Fibroblast of peridontal ligament (primary cell): ENCODE measurements around the gene C6orf118.

Experiments
- DNase-seq: peaks from one replicate; pipeline ENCODE4 v3.0.0-alpha.2; 2010; ENCODE audit errors: extremely low read depth

The C6orf118 gene

GRCh38 chr6:165308926-165309731, at the start of gene C6orf118:
Gene C6orf118, minus strand, starts transcription at chr6:165309605. Its CDS starts 19 bp downstream, at chr6:165309586.
- peak; percentile 7 for DNase-seq

DNA sequence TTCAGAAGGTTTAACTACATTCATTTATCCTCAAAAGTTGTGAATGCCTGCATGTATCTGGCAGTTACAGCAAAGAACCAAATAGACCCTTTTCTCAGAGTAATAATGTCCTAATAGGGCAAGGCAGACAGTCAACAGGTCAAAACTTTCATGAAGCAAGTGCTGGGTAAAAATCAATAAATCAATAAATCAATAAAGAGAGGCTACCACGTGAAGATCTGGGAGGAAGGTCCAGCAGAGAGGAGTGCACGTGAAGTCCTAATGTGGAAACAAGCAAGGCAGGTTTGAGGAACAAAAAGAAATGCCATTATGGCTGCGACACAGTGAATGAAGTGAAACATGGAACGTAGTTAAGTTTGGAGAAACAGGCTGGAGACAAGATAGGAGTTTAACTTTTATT, 36.3 kb upstream of the C6orf118 start:
- DNase-seq, result no peak

GRCh38 chr6:165340532-165340931, 31.1 kb upstream of the C6orf118 start:
- DNase-seq, result no peak

GRCh38 chr6:165325609-165326008, 16.2 kb upstream of the C6orf118 start:
- DNase-seq, result no peak

GRCh38 chr6:165321555-165322145, 12.2 kb upstream of the C6orf118 start:
- no peak for DNase-seq

GRCh38 chr6:165321150-165321549, 11.7 kb upstream of the C6orf118 start:
- DNase-seq, result no peak

GRCh38 chr6:165317723-165318122, 8.3 kb upstream of the C6orf118 start:
- DNase-seq, result no peak

- DNase-seq, result no peak
These were observed 2.5 kb downstream of the C6orf118 start for GRCh38 chr6:165306955-165307354.

DNA sequence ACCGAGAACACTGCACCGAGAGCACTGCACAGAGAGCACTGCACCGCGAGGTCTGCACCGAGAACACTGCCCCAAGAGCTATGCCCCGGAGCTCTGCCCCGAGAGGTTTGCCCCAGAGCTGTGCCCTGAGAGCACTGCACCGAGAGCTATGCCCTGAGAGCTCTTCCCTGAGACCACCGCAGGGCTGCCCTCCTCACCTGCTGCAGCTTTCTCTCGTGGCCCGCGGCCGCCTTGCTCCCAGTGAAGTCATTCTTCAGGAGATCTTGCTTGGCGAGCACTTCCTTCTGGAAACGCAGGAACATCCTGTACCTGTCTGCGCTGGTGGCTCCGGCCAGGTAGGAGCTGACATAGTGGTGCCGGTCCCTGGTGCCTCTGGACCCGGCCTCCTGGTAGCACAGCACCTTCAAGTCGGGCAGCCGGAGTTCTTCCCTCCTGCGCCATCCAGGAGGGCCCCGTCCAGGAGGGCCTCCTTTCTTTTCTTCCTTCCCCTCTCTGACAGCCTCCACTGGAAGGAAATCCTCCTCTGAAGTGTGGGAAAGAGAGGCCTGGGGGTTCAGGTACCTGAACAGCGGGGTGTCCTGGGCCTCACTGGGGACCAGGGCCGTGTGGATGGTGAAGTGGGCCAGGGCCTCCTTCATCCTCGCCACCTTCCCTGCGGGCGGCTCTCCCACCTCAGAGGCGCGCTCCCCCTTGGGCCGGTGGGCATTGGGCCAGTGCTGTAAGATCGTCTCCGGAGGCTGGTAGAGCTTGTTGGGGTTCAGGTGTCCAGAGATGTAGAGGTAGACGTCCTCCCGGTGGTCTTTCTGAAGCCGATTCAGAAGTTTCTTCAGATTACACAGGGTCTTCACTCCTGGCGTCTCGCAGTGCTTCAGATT, 7.8 kb downstream of the C6orf118 start:
- no peak for DNase-seq

DNA sequence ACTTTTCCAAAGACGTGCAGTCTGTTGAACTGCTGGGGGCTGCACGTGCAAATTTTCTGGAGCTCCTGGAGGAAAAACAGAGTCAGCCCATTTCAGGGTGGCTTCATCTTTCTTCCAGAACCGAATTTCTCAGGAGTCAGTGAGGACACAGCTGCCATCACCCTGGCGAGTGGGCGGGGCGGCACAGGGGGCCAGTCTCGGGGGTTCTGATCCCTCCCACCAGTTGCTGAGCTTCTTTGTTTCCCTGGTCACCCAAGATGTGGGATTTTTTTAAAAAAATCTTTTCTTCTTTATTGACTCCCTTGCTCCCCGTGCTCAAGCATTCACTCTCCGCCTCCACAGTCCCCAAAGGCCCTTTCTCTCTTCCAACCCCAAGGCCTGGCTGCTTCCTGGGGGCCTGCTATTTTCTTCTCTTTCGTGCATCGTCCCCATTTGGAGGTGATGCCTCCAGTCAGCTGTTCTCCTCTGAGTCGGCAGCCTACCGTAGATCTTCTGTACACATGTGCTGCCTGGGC, 8.9 kb downstream of the C6orf118 start:
- no peak for DNase-seq

GRCh38 chr6:165298875-165299274, 10.5 kb downstream of the C6orf118 start:
- no peak for DNase-seq

GRCh38 chr6:165298402-165298801, 11.0 kb downstream of the C6orf118 start:
- no peak for DNase-seq

DNA sequence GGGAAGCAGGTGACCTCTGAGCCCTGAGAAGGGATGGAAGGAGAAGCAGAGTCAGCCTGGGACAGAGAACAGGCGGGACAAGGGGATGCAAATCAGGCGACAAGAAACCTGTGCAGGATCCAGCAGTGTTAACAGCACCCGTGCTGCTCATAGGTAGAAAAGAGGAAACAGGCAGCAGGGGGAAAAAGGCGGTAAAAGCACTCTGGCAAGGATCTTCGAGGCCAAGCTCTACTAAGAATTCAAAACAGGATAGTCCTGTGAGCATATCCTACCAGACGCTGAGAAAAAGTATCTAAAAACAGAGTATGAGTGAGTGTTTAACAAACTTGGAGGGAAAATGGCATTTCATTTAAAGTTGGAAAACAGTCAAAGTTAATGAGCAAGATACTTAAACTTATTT, 16.7 kb downstream of the C6orf118 start:
- no peak for DNase-seq

- no peak for DNase-seq
These were observed 34.8 kb downstream of the C6orf118 start for GRCh38 chr6:165274611-165275010.

- no peak for DNase-seq
These were observed 36.8 kb downstream of the C6orf118 start for GRCh38 chr6:165272585-165272984.

DNA sequence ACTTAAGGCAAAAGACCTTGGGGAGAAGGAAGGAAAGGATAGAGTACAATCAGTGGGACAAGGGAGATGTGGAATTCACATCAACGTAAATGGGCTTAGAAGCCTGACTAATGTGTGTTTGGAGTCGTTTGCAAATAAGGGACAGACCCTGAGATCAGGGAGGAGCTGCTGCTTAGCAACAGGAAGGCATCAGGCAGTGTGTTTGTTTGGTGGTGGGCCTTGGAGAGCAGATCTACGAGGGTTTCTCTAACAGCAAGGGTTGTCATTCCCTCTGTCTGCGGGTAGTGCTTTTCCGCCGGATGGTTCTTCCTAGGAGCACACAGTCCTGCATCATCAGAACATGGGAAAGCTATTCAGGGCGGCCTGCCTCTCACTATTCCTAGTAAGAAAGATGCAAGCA, 40.4 kb downstream of the C6orf118 start:
- DNase-seq, result no peak

DNA sequence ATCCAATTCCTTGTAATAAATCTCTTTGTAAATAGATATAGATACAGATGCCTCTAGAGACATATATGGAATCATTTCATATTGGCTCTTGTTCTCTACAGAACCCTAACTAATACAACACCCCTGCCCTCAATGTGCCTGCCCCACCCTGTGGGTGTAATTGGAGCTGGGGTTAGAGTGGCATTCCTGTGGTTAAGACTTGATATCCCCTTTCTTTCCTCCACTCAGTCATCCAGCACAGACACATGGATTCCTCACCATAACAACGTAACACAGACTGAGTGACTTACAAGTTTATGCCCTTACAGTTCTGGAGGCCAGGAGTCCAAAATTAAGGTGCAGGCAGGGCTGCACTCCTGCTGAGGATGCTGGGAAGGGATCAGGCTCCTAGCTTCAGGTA, 42.8 kb downstream of the C6orf118 start:
- no peak for DNase-seq

- DNase-seq, result no peak
These were observed 43.2 kb downstream of the C6orf118 start for GRCh38 chr6:165266191-165266590.

- DNase-seq, result no peak
These were observed 48.9 kb downstream of the C6orf118 start for GRCh38 chr6:165260462-165260861.

DNA sequence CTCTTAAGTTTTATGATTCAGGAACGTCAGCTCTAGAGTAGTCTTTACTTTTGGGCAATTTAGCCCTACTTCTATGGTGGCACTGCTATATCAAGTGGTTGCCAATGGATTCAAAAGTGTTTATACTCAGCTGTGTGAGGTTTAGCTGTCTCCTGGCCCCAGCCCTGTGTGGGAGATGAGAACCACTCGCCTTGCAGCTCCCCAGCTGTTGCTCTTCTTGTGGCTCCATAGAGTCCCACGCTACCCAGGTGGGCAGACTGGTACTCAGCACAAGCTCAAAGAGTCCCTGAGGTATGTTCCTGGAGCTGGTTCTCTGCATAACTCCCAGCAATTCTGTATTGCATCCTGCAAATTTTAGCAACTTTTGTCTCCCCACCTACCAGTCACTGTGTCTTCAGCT, 59.6 kb downstream of the C6orf118 start:
- DNase-seq, result no peak

GRCh38 chr6:165245701-165246100, 63.7 kb downstream of the C6orf118 start:
- DNase-seq, result no peak

DNA sequence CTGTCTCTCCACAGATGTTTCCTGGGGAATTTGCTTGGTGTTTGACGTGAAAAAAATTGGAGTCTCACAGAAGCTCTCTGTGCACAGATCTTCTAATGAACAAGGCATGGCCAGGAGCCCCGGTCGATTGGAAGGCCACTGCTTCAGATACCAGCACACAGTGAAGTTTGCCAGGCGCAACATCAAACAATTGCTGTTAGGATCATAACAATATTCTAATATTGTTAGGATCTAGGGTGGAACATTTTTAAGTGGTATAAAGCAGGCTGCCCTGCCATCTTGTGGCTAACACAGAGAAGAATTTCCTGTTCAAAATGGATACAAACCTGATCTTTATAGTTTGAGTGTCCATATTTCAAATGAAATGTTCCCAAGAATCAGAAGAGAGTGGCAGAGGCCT, 64.1 kb downstream of the C6orf118 start:
- peak; percentile 32 for DNase-seq
